Measurements from ENCODE around the gene SLC5A10.

The SLC5A10 gene

DNA sequence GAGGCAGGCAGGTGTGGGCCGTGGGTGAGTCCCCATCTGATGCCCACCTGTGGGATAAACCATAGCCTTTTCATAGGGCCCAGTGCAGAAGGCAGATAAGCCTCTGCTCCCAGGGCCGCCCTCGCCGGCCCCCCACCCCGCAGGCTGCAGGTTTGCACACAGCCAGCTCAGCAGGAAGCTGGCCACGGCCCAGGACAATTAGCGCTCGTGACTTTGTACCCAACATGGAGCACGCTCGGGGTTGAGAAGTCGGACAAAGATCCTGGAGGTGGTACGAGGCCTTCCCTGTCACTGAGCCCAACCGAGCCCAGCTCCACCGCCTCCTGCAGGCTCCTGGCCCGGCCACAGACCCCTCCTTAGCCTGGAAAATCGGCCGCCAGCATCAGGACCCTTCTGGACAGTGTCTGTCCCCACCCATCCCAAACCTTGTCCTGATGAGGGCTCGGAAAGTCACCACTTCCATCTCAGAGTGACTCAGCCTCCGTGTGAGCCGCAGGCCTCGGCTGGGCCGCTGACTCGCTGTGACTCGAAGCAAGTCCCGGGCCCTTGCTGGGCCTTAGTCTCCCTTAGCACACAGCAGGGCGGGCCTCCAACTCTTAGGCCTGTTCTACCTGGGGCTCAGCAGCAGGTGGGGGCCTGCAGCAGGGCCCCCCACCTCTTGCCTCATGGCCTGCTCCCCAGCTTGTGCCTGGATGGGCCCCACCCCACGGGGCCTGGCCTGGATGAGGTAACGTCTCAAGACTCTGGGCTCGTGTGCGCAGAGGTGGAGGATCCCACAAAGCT lies 29.9 kb downstream of the SLC5A10 start:
- Histone ChIP-seq H3K27ac (ENCODE audit: insufficient read depth, low read depth, low read length, poor library complexity, severe bottlenecking) (no peak overlapping the region), H3K36me3 (ENCODE audit: control insufficient read depth, insufficient read depth, low read length) (peaks cover 14% of the 10 kb centered on the region), H3K4me1 (ENCODE audit: control insufficient read depth, insufficient read depth, low read length) (peaks cover 16% of the 10 kb centered on the region), H3K4me3 (ENCODE audit: insufficient read depth, low read depth, low read length) (no peak overlapping the region), H3K9me3 (ENCODE audit: control insufficient read depth, low read length) (no peaks in the 10 kb centered on the region), H3K27me3 (ENCODE audit: control insufficient read depth, insufficient read depth, low read length, poor library complexity, severe bottlenecking) (no peaks in the 10 kb centered on the region)
- WGBS, 2 experiments, result 83 to 85% methylated on average over 30 of the region's 30 CpGs

- H3K27ac ChIP-seq (ENCODE audit: insufficient read depth, low read depth, low read length, poor library complexity, severe bottlenecking), result no peak overlapping the region
- H3K9me3 ChIP-seq (ENCODE audit: control insufficient read depth, low read length), result no peaks in the 10 kb centered on the region
- H3K27me3 ChIP-seq (ENCODE audit: control insufficient read depth, insufficient read depth, low read length, poor library complexity, severe bottlenecking), result no peaks in the 10 kb centered on the region
- H3K4me3 ChIP-seq (ENCODE audit: insufficient read depth, low read depth, low read length), result no peak overlapping the region
- 95 to 97% methylated on average over 21 of the region's 21 CpGs for WGBS, 2 experiments
- peaks cover 16% of the 10 kb centered on the region for H3K4me1 ChIP-seq (ENCODE audit: control insufficient read depth, insufficient read depth, low read length)
- no peaks in the 10 kb centered on the region for H3K36me3 ChIP-seq (ENCODE audit: control insufficient read depth, insufficient read depth, low read length)
Measured at GRCh38 chr17:18984273-18985114, 32.5 kb downstream of the SLC5A10 start.

DNA sequence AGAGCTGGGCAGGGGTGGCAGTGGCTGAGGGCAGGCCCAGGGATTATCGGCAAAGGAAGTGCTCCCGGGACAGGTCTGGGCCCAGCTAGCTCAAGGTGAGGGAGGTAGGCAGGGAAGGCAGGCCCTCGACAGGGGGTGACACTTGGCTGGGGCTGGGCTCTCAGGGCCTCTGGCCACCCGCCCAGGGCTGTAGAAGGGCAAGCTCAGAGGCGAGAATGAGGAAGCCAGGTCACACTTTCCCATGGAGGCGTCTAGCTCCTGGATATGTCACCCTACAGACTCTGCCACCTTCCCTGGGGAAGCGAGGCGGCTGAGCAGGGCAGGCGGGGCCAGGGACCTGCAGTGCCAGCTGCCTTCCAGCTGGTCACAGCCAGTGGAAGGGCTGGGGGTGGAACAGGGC lies 33.5 kb downstream of the SLC5A10 start:
- 95 to 97% methylated on average over 9 of the region's 9 CpGs for WGBS, 2 experiments
- no peaks in the 10 kb centered on the region for H3K27me3 ChIP-seq (ENCODE audit: control insufficient read depth, insufficient read depth, low read length, poor library complexity, severe bottlenecking)
- H3K4me1 ChIP-seq (ENCODE audit: control insufficient read depth, insufficient read depth, low read length), result peaks cover 16% of the 10 kb centered on the region
- no peaks in the 10 kb centered on the region for H3K9me3 ChIP-seq (ENCODE audit: control insufficient read depth, low read length)
- no peak overlapping the region for H3K27ac ChIP-seq (ENCODE audit: insufficient read depth, low read depth, low read length, poor library complexity, severe bottlenecking)
- no peak overlapping the region for H3K4me3 ChIP-seq (ENCODE audit: insufficient read depth, low read depth, low read length)
- no peaks in the 10 kb centered on the region for H3K36me3 ChIP-seq (ENCODE audit: control insufficient read depth, insufficient read depth, low read length)

DNA sequence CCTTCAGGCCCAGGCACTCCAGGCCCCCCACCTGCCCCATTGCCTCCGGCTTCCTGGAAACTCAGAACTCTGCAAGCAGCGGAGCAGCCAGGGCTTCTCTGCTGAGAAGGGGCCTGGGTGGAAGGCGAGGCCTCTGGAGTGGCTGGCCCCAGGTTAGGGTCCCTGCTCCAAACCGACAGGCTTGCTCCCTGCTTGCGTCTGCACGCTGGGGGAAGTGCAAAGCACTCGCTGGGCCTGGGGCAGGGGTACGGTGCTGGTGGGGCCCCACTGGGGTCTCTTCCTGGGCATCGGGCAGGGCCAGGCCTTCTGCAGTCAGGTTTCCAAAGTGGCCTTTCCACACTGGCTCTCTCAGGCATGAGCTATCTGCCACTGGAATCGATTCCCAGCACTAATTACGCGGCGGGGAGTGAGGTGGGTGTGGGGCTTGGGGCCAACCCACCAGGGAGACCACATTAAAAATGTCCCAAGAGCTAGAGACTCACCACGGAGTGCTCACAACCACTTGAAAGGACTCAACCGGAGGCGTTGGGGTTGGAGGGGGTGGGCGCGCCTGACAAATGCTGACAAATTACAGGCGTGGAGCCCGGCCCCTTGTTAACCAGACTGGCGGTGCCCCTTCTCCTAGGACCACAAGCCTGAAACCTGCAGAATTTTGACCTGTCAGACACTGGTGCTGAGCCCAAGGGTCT lies 34.7 kb downstream of the SLC5A10 start:
- H3K36me3 ChIP-seq (ENCODE audit: control insufficient read depth, insufficient read depth, low read length), result no peaks in the 10 kb centered on the region
- H3K9me3 ChIP-seq (ENCODE audit: control insufficient read depth, low read length), result no peaks in the 10 kb centered on the region
- H3K27ac ChIP-seq (ENCODE audit: insufficient read depth, low read depth, low read length, poor library complexity, severe bottlenecking), result no peak overlapping the region
- WGBS, 2 experiments, result 95% methylated on average over 21 of the region's 21 CpGs
- no peaks in the 10 kb centered on the region for H3K27me3 ChIP-seq (ENCODE audit: control insufficient read depth, insufficient read depth, low read length, poor library complexity, severe bottlenecking)
- peaks cover 8% of the 10 kb centered on the region for H3K4me1 ChIP-seq (ENCODE audit: control insufficient read depth, insufficient read depth, low read length)
- no peak overlapping the region for H3K4me3 ChIP-seq (ENCODE audit: insufficient read depth, low read depth, low read length)

- Histone ChIP-seq H3K4me3 (ENCODE audit: insufficient read depth, low read depth, low read length) (no peak overlapping the region), H3K27ac (ENCODE audit: insufficient read depth, low read depth, low read length, poor library complexity, severe bottlenecking) (no peak overlapping the region), H3K36me3 (ENCODE audit: control insufficient read depth, insufficient read depth, low read length) (no peaks in the 10 kb centered on the region), H3K27me3 (ENCODE audit: control insufficient read depth, insufficient read depth, low read length, poor library complexity, severe bottlenecking) (no peaks in the 10 kb centered on the region), H3K4me1 (ENCODE audit: control insufficient read depth, insufficient read depth, low read length) (peaks cover 2% of the 10 kb centered on the region), H3K9me3 (ENCODE audit: control insufficient read depth, low read length) (no peaks in the 10 kb centered on the region)
- WGBS, 2 experiments, result 95 to 98% methylated on average over 9 of the region's 9 CpGs
Measured at GRCh38 chr17:18987230-18987610, 35.3 kb downstream of the SLC5A10 start.

DNA sequence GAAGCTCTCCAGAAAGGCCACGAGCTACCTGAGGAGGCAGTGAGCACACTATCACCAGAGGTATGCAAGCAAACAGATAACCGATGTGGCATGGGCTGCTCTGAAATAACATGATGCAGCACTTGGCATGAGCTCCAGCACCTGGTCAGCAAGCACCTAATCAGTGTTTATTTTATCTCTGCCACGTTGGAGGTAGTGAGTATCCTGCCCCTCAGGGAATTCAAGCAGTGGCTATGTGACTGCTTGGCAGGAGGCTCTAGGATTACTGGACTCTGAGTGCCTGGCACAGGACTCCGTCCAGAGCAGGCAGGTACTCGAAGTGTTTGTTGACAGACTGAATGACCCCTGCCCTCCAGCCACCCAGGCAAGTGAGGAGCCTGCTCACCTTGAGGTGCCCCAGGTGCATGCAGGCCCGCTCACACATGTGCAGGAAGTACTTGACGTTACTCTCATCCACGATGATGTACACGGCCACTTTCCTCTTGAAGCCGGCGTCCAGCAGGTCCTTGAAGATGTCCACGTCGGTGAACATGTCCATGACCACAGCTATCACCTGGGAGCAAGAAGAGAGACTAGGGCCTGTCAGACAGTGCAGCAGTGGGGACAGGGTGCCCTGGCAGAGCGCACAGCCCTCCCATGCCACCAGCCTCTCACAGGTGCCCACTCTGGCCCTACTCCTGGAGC lies 36.0 kb downstream of the SLC5A10 start:
- H3K4me3 ChIP-seq (ENCODE audit: insufficient read depth, low read depth, low read length), result no peak overlapping the region
- H3K27me3 ChIP-seq (ENCODE audit: control insufficient read depth, insufficient read depth, low read length, poor library complexity, severe bottlenecking), result no peaks in the 10 kb centered on the region
- H3K9me3 ChIP-seq (ENCODE audit: control insufficient read depth, low read length), result no peaks in the 10 kb centered on the region
- no peaks in the 10 kb centered on the region for H3K4me1 ChIP-seq (ENCODE audit: control insufficient read depth, insufficient read depth, low read length)
- H3K36me3 ChIP-seq (ENCODE audit: control insufficient read depth, insufficient read depth, low read length), result no peaks in the 10 kb centered on the region
- no peak overlapping the region for H3K27ac ChIP-seq (ENCODE audit: insufficient read depth, low read depth, low read length, poor library complexity, severe bottlenecking)
- WGBS, 2 experiments, result 94 to 95% methylated on average over 14 of the region's 14 CpGs

- H3K27me3 ChIP-seq (ENCODE audit: control insufficient read depth, insufficient read depth, low read length, poor library complexity, severe bottlenecking), result no peaks in the 10 kb centered on the region
- H3K27ac ChIP-seq (ENCODE audit: insufficient read depth, low read depth, low read length, poor library complexity, severe bottlenecking), result no peak overlapping the region
- H3K4me1 ChIP-seq (ENCODE audit: control insufficient read depth, insufficient read depth, low read length), result no peaks in the 10 kb centered on the region
- WGBS, 2 experiments, result 94 to 97% methylated on average over 9 of the region's 9 CpGs
- H3K36me3 ChIP-seq (ENCODE audit: control insufficient read depth, insufficient read depth, low read length), result no peaks in the 10 kb centered on the region
- H3K9me3 ChIP-seq (ENCODE audit: control insufficient read depth, low read length), result no peaks in the 10 kb centered on the region
- no peak overlapping the region for H3K4me3 ChIP-seq (ENCODE audit: insufficient read depth, low read depth, low read length)
Measured at GRCh38 chr17:18988546-18989173, 36.7 kb downstream of the SLC5A10 start.

- H3K9me3 ChIP-seq (ENCODE audit: control insufficient read depth, low read length), result no peaks in the 10 kb centered on the region
- no peaks in the 10 kb centered on the region for H3K36me3 ChIP-seq (ENCODE audit: control insufficient read depth, insufficient read depth, low read length)
- WGBS, 2 experiments, result 90 to 95% methylated on average over 6 of the region's 6 CpGs
- H3K4me3 ChIP-seq (ENCODE audit: insufficient read depth, low read depth, low read length), result no peak overlapping the region
- H3K4me1 ChIP-seq (ENCODE audit: control insufficient read depth, insufficient read depth, low read length), result no peaks in the 10 kb centered on the region
- H3K27ac ChIP-seq (ENCODE audit: insufficient read depth, low read depth, low read length, poor library complexity, severe bottlenecking), result no peak overlapping the region
- H3K27me3 ChIP-seq (ENCODE audit: control insufficient read depth, insufficient read depth, low read length, poor library complexity, severe bottlenecking), result no peaks in the 10 kb centered on the region
Measured at GRCh38 chr17:18990331-18990730, 38.4 kb downstream of the SLC5A10 start.

DNA sequence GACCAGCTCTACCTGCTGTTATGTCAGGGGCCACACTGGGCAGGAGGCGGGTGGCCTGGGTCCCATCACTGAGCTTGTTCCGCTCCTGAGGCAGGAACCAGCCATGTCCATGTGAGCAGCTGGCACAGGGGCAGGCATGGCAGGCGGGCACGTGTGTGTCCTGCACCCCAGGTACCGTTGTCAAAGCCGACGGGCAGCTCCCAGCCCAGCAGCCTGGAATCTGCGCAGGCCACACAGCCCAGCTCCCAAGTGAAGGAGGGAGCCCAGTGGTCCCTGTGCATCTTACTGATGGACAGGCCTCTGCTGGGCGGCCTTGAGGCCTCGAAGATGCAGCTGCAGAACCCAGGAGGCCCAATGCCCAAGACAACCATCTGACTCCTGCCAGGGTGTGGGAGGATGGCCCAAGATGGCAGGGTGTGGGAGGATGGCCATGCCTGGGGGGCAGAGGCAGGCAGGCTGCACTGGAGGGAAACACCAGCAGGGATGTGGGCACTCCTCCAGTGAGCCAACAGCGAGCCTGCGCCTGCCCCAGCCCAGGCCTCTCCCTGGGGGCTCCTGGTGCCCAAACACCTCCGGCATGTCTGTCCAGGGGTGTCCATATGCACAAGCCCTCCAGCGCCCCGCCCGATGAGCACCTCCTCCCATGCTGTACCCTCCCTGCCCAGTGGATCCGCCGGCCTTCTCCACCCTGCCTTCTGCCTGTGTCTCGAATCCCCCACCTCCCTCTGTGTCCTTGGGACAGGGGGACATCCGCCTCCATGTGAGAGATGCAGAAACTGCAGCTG lies 39.8 kb downstream of the SLC5A10 start:
- H3K4me1 ChIP-seq (ENCODE audit: control insufficient read depth, insufficient read depth, low read length), result no peaks in the 10 kb centered on the region
- H3K27ac ChIP-seq (ENCODE audit: insufficient read depth, low read depth, low read length, poor library complexity, severe bottlenecking), result no peak overlapping the region
- H3K4me3 ChIP-seq (ENCODE audit: insufficient read depth, low read depth, low read length), result no peak overlapping the region
- WGBS, 2 experiments, result 92 to 95% methylated on average over 20 of the region's 20 CpGs
- no peaks in the 10 kb centered on the region for H3K9me3 ChIP-seq (ENCODE audit: control insufficient read depth, low read length)
- no peaks in the 10 kb centered on the region for H3K36me3 ChIP-seq (ENCODE audit: control insufficient read depth, insufficient read depth, low read length)
- H3K27me3 ChIP-seq (ENCODE audit: control insufficient read depth, insufficient read depth, low read length, poor library complexity, severe bottlenecking), result no peaks in the 10 kb centered on the region
